HG02885 (cell line): ENCODE results near the gene PGAM4.
"Not testable (repeated sequence)": the region's sequence is repeated elsewhere in the genome, so short reads cannot be mapped to it uniquely, and the experiment has no call there.

Source experiments
- ATAC-seq: cut with Tn5 transposase; IDR thresholded peaks from one replicate; pipeline ENCODE4 v1.9.1; 2021; ENCODE audit warnings: mild to moderate bottlenecking; ENCODE audit not compliant: unreplicated experiment, poor library complexity

The PGAM4 gene

DNA sequence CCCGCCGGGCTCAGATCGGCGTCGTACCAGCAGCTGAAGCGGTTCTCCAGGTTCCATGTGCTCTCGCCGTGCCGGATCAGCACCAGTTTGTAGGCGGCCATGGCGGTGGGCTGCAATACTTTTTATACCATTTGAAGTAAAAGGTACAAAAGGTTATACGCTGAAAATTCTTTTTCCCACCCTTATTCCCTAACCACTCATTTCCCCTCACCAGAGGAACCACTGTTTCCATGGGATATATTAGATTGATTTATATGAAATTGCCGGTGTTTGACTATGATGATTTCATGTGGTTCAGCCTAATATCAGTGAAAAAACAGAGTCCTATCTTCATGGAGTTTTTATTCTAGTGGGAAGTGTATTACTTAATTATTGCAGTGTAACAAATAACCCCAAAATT is at the start of gene PGAM4:
PGAM4 (minus strand) TSS at position 101 of the 400 bp plus-strand sequence; CDS start at position 101, 0 bp downstream.
- ATAC-seq: no peak

GRCh38 chrX:78011846-78012245 is 42.4 kb upstream of the PGAM4 start:
- no peak for ATAC-seq

- ATAC-seq: no peak
Measured at GRCh38 chrX:77979870-77980269, 10.4 kb upstream of the PGAM4 start.

GRCh38 chrX:77977518-77977917 is 8.1 kb upstream of the PGAM4 start:
- no peak for ATAC-seq

DNA sequence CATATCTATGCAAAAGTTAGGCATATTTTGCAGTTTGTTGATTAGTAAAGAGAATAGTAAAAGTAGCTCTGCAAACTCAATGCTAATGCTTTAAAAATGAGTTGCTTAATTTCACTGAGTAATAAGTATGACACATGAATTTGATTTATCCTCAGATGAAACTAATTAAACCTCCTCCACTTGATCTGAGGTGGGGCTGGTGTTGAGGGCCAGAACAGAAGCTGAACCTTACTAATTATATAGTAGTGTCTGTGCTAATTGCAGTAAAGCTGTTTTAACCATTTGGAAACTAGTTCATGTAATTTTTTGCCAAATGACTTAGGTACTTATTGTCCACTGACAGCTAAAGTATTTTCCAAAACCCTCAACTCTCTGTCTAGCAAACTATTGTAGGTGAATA is 7.7 kb upstream of the PGAM4 start:
- no peak for ATAC-seq

- no peak for ATAC-seq
Measured at GRCh38 chrX:77975755-77976154, 6.3 kb upstream of the PGAM4 start.

GRCh38 chrX:77967631-77968030 is 1.8 kb downstream of the PGAM4 start:
- no peak for ATAC-seq

DNA sequence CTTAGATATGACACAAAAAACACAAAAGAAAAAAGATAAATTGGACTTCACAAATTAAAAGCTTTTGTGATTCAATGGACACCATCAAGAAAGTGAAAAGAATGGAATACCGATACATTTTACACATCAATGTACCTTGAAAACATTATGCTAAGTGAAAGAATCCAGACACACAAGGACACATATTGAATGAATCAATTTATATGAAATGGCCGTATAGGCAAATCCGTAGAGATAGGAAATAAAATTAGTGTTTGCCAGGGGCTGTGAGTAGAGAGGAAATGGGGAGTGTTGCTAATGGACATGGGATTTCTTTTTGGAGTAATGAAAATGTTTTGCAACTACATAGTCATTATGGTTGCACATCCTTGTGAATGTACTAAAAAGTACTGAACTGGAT is 3.1 kb downstream of the PGAM4 start:
- ATAC-seq: no peak

DNA sequence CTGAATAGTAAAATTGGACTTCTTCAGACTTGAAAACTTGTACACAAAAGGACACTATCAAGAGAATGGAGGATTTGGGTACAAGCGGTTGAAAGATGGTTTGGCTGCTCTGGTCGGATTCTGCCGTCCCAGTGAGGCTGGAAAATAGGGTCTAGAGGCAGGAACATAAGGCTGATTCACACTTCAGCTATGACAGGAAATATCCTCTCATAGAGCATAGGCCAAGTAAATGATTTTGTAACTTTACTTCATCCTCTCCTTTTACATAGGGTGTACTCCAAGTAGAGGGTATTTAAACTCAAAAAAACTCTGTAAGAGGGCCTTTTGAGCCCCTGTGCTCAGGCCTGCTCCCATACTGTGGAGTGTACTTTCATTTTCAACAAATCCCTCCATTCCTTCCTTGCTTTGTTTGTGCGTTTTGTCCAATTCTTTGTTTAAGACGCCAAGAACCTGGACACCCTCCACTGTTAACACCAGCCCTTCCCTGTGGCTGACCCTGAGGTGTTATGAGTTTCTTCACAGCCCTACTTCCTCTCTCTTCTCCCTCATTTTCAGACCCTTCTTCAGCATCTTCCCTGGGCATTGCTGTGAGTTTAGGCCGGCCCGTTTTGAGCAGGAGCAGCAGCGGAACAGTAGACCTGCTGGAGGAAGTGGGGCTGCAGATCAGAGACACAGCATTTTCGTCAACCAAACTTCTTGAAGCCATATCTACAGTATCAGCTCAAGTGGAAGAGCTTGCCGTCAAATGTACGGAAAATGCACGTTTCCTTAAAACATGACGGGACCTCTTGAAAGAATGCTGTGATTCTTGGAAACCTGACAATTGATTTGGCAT is 7.2 kb downstream of the PGAM4 start:
- ATAC-seq: no peak

DNA sequence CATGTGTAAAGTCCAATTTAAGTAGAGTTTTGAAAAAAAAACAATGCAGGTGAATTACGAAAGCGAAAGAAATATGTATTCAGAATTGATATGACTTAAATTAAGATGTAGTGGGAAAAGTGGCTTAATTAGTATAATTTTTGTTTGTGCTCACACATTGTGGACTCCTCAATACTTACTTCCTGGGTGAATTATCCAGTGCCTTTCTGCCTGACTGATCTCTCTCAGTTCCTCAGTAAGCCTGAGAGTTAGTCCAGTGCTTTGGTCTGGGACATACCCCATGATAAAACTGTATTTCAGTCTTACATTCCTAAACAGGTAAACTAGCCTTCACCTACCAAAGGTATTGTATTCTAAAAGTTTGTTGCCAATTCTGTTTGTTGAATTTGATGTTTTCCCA is 8.4 kb downstream of the PGAM4 start:
- no peak for ATAC-seq

DNA sequence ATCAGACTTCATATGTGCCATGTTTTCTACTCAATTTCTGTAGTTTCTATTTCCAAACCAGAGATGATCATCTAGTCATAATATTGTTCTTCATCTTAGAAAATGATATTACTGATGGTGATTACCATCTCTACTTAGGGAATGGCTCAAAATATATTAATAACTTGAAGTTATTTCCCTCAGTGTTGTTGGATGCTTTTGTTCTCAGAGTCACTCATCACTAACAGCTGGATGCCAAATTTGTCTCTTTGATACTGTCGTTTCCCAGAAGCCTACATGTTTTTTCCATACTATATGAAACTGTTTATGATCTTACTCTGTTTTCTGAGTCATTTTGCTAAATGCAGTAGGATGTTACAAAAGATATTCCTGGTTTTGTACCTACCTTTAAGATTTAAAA is 8.9 kb downstream of the PGAM4 start:
- no peak for ATAC-seq

GRCh38 chrX:77953708-77954107 is 15.7 kb downstream of the PGAM4 start:
- no peak for ATAC-seq

- ATAC-seq: no peak
Measured at GRCh38 chrX:77953302-77953701, 16.1 kb downstream of the PGAM4 start.

DNA sequence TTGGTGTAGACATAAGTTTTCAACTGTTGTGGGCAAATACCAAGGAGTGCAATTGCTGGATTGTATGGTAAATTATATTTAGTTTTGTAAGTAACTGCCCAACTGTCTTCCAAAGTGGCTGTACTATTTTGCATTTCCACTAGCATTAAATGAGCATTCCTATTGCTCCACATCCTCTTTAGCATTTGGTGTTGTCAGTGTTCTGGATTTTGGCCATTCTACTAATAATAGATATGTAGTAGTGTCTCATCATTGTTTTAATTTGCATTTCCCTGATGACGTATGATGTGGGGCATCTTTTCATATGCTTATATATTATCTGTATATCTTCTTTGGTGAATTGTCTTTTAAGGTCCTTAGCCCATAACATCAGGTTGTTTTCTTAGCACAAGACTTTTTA is 17.3 kb downstream of the PGAM4 start:
- ATAC-seq: no peak

DNA sequence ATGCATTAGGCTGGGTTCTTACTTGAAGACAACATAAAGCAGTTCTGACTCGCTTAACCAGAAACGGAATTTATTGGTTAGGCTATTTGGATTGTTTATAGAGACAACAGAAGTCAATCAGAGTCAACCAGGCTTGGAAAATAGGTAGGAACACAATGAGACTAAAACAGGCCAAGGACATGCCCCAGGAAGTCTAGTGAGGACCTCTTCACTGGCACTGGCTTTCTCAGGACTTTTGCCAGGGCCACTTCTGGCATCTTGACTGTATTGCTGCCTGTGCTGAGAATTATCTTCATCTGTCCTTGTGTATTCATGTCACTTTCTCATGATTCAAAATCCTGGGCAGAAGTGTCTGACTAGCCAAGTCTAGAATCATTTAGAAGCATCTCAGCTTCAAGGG is 19.6 kb downstream of the PGAM4 start:
- no peak for ATAC-seq

GRCh38 chrX:77946571-77946970 is 22.9 kb downstream of the PGAM4 start:
- ATAC-seq: no peak

GRCh38 chrX:77945910-77946545 is 23.4 kb downstream of the PGAM4 start:
- no peak for ATAC-seq

GRCh38 chrX:77945031-77945430 is 24.4 kb downstream of the PGAM4 start:
- ATAC-seq: not testable (repeated sequence)

- no peak for ATAC-seq
Measured at GRCh38 chrX:77938083-77938680, 31.3 kb downstream of the PGAM4 start.

DNA sequence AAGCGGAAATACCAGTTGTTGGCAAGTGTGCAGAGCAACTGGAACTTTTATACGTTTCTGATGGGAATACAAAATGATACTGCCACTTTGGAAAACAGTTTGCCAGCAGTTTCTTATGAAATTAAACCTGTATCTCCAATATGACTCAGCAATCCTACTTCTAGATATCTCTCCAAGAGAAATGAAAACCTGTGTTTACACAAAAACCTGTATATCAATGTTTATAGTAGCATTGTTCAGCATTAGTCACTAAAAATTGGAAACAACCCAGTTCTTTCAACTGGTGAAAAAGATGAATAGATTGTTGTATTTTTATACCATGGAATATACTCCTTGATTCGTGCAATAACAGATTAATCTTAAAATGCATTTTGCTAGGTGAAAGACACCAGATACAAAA is 32.1 kb downstream of the PGAM4 start:
- no peak for ATAC-seq

- no peak for ATAC-seq
Measured at GRCh38 chrX:77936299-77936698, 33.1 kb downstream of the PGAM4 start.
